PC-3 (cell line): ENCODE results near the gene ZSWIM4. TPM values are rescaled to one million over a fixed set of nuclear protein-coding genes. Genes with fewer than 3 reads are reported as not detected.
A peak's percentile ranks its signal among the peaks of the same experiment; 100 is the strongest.
"Not testable (repeated sequence)": the region's sequence is repeated elsewhere in the genome, so short reads cannot be mapped to it uniquely, and the experiment has no call there.

ENCODE experiments used
- ATAC-seq: fragments of 200-7000 bp; cut with Tn5 transposase; 2 replicates; pipeline ENCODE4 v1.9.1; 2020; ENCODE audit warnings: mild to moderate bottlenecking, moderate library complexity
- BruUV-seq: library from RNA; stranded (reverse); fragments of 400-500 nt; replicated peaks from 2 replicates; lab custom pipeline; 2021; lab: Mats Ljungman, UMichigan
- CTCF ChIA-PET: fragments of 300-600 bp; sonication (Branson Sonifier 250); formaldehyde crosslinking; loops from one replicate; lab custom pipeline; 2022; ENCODE audit warnings: antibody characterized with exemption; lab: Charles Lee
- POLR2A ChIA-PET: fragments of 300-600 bp; sonication (Branson Sonifier 250); formaldehyde crosslinking; loops from one replicate; lab custom pipeline; 2022; ENCODE audit warnings: antibody characterized with exemption; ENCODE audit not compliant: unreplicated experiment; lab: Charles Lee
- DNase-seq: peaks from one replicate; pipeline ENCODE4 v3.0.0-alpha.2; 2015
- H2AFZ ChIP-seq: fragments of 300-600 bp; sonication (generic); 2 replicates; pipeline ENCODE4 v1.6.0; 2016; ENCODE audit warnings: antibody characterized with exemption, low read length
- H3F3A ChIP-seq: fragments of 300-600 bp; sonication (generic); one replicate; pipeline ENCODE4 v1.6.0; 2017; ENCODE audit warnings: antibody characterized with exemption, low read length, control low read depth, mild to moderate bottlenecking; ENCODE audit not compliant: unreplicated experiment
- H3K27ac ChIP-seq: fragments of 300-600 bp; sonication (generic); 2 replicates; pipeline ENCODE4 v1.5.1; 2016; ENCODE audit warnings: mild to moderate bottlenecking, low read length
- H3K27me3 ChIP-seq: fragments of 300-600 bp; sonication (generic); 2 replicates; pipeline ENCODE4 v1.6.1; 2016; ENCODE audit warnings: low read length, mixed read lengths
- H3K36me3 ChIP-seq: fragments of 300-600 bp; sonication (generic); 2 replicates; pipeline ENCODE4 v1.6.1; 2016; ENCODE audit warnings: low read depth, mixed run types, low read length, mixed read lengths
- H3K4me1 ChIP-seq: fragments of 300-600 bp; sonication (generic); 2 replicates; pipeline ENCODE4 v1.5.1; 2016; ENCODE audit warnings: low read length; ENCODE audit not compliant: insufficient read depth
- H3K4me2 ChIP-seq: fragments of 300-600 bp; sonication (generic); 2 replicates; pipeline ENCODE4 v1.6.0; 2016; ENCODE audit warnings: low read length
- H3K4me3 ChIP-seq: fragments of 300-600 bp; sonication (generic); 2 replicates; pipeline ENCODE4 v1.5.1; 2016; ENCODE audit warnings: mild to moderate bottlenecking, low read length, mixed read lengths
- H3K79me2 ChIP-seq: fragments of 300-600 bp; sonication (generic); 2 replicates; pipeline ENCODE4 v1.6.1; 2017; ENCODE audit warnings: low read length, mixed read lengths
- H3K9ac ChIP-seq: fragments of 300-600 bp; sonication (generic); 2 replicates; pipeline ENCODE4 v1.6.0; 2016; ENCODE audit warnings: mild to moderate bottlenecking, low read length
- H3K9me2 ChIP-seq: fragments of 300-600 bp; sonication (generic); replicated peaks from 2 replicates; pipeline ENCODE4 v1.6.1; 2016; ENCODE audit warnings: mixed run types, low read length, mixed read lengths
- H3K9me3 ChIP-seq: fragments of 300-600 bp; sonication (generic); 2 replicates; pipeline ENCODE4 v1.6.1; 2016; ENCODE audit warnings: low read length, mixed read lengths
- H4K20me1 ChIP-seq: fragments of 300-600 bp; sonication (generic); 2 replicates; pipeline ENCODE4 v1.6.1; 2016; ENCODE audit warnings: low read length, mixed read lengths
- EZH2 ChIP-seq: fragments of 300-600 bp; sonication (generic); IDR thresholded peaks from one replicate; pipeline ENCODE4 v1.6.1; 2017; ENCODE audit warnings: antibody characterized with exemption, mild to moderate bottlenecking, low read length; ENCODE audit not compliant: unreplicated experiment
- EZH2phosphoT487 ChIP-seq: fragments of 300-600 bp; sonication (generic); IDR thresholded peaks from 2 replicates; pipeline ENCODE4 v1.6.1; 2018; ENCODE audit warnings: mild to moderate bottlenecking, antibody characterized with exemption, low read length, borderline replicate concordance
- intact Hi-C: fragments of 100-400 bp; cut with micrococcal nuclease; formaldehyde crosslinking; loops from 2 replicates; pipeline ENCODE4 v1.9.0; 2023
- total RNA-seq: library from RNA; depleted of rRNA; stranded (reverse); fragments of >200 nt; gene quantifications from 2 replicates; pipeline ENCODE4 v1.2.3, GENCODE V29; 2014
- TF ChIP-seq, protein P1 (sequence below): fragments of 300-600 bp; sonication (generic); conservative IDR thresholded peaks from 2 replicates; pipeline ENCODE4 v1.5.1; 2017; ENCODE audit warnings: antibody characterized with exemption, low read depth, mild to moderate bottlenecking, low read length

The ZSWIM4 gene
- total RNA-seq, 1 experiment from 2014 or later = 8.0 TPM

DNA sequence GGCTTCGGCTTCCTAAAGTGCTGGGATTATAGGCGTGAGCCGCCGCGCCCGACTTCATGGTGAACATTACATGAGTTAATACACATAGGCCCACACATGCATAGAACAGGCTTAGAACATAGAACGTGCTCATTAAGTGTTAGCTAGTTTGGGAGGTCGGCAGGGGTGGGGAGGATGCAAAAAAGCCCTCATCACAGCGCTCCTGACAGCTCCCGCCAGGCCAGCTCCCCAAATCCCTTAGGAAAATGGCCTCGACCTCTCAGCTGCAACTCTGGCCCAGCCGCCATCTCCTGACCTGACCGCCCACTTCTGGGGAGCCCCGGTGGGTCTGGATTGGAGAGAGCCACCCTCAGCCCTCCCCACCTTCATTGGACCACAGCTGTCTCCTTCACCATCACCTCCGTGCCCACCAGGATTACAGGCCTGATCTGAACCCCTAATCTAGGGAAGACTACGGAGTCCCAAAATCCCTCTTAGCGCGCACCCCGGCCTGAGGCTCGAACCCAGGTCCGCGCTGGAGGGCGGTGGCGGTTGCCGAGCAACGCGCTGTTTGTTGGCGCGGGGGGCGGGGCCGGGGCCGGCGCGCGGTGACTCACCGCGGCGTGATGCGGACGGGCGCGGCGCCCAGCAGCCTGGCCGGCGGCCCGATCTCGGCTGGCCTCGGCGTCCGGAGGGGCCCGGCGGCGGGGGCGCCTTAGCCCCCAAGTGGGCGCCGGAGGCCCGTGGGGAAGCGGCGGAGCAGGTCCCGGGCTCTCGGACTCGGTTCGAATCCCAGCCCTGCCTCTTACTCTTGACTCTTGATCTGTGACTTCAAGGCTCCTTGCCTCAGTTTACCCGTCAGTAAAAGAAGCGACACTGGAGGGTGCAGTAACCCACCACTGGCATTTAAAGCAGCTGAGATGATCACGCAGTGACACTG, 55.0 kb downstream of the ZSWIM4 start:
- Histone ChIP-seq H3K36me3 (no peaks in the 10 kb centered on the region), H3K9me2 (no peaks in the 10 kb centered on the region), H3K9me3 (no peaks in the 10 kb centered on the region), H3F3A (peaks cover 10% of the 10 kb centered on the region), H3K4me2 (peak overlapping the region; percentile 79), H3K4me1 (peaks cover 79% of the 10 kb centered on the region), H2AFZ (peak overlapping the region; percentile 48), H3K79me2 (peaks cover 23% of the 10 kb centered on the region), H3K27me3 (no peaks in the 10 kb centered on the region), H3K9ac (peak overlapping the region; percentile 92), H3K4me3 (peak overlapping the region; percentile 60), H3K27ac (peak overlapping the region; percentile 97), H4K20me1 (no peaks in the 10 kb centered on the region)
- POLR2A ChIA-PET = interaction anchor here (0.6 to 1.3 kb wide), 3 partner anchors 12 to 696 kb away, joined by 3 to 5 read pairs (median 5); partner anchors contain the start of gene ZSWIM4
- intact Hi-C loops = loop anchor here (2.0 kb wide), 1 partner anchor 13 kb away; no protein-coding TSS in a partner anchor
- TF ChIP-seq, protein P1, sequence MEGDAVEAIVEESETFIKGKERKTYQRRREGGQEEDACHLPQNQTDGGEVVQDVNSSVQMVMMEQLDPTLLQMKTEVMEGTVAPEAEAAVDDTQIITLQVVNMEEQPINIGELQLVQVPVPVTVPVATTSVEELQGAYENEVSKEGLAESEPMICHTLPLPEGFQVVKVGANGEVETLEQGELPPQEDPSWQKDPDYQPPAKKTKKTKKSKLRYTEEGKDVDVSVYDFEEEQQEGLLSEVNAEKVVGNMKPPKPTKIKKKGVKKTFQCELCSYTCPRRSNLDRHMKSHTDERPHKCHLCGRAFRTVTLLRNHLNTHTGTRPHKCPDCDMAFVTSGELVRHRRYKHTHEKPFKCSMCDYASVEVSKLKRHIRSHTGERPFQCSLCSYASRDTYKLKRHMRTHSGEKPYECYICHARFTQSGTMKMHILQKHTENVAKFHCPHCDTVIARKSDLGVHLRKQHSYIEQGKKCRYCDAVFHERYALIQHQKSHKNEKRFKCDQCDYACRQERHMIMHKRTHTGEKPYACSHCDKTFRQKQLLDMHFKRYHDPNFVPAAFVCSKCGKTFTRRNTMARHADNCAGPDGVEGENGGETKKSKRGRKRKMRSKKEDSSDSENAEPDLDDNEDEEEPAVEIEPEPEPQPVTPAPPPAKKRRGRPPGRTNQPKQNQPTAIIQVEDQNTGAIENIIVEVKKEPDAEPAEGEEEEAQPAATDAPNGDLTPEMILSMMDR = no peak
- TF ChIP-seq EZH2 = no peak
- no peak for TF ChIP-seq EZH2phosphoT487
- DNase-seq = peak; percentile 89
- no TSS peak for BruUV-seq
- CTCF ChIA-PET = no interaction called here
- ATAC-seq = peak; percentile 4

DNA sequence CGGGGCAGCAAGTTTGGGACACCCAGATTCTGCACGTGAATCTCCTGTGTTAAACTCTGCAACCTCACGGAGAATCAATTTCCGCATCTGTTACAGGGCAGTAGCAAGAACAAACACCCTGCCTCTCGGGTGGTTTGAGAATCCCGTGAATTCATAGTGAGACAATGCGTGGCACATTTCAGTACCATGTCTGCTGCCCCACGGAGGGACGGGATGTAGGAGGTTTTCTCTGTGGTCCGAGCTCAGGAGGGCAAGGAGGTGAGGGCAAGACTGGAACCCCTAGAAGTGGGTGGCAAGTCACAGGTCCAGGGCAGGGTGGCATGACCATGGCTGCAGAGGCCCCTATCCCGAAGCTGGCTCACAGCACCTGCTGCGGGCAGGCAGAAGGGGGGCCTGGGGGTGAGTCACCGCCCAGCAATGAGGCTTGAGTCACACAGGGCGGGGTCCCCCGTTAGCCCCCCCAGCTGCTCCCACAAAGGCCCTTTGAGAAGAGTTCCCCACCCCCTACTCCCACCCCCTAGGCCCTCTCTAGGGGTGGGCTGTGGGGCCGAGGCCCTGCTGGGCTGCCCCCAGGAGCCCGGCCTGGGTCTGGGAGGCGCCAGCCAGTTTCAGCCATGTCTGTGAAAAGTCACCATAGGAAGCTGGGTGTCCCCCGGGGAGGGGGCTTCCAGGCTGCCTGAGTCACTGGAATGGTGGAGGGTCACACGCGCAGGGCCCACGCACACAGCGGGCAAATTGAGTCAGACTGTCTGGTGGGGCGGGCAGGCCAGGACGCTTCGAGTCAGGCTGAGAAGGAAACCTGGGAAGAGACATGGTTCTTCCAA, 55.9 kb downstream of the ZSWIM4 start:
- TF ChIP-seq EZH2 (no peak), EZH2phosphoT487 (0 out of 2 replicates have a peak, but pooled peaks have one; percentile 31)
- DNase-seq (peak; percentile 99), ATAC-seq (peak; percentile 57)
- Histone ChIP-seq H3K27ac (peak overlapping the region; percentile 97), H3K9me3 (no peaks in the 10 kb centered on the region), H4K20me1 (no peaks in the 10 kb centered on the region), H2AFZ (peak overlapping the region; percentile 48), H3K36me3 (no peaks in the 10 kb centered on the region), H3K79me2 (peaks cover 23% of the 10 kb centered on the region), H3K27me3 (no peaks in the 10 kb centered on the region), H3F3A (peaks cover 10% of the 10 kb centered on the region), H3K9me2 (no peaks in the 10 kb centered on the region), H3K4me1 (peaks cover 74% of the 10 kb centered on the region), H3K9ac (peak overlapping the region; percentile 92), H3K4me2 (peak overlapping the region; percentile 79), H3K4me3 (peak overlapping the region; percentile 60)
- CTCF ChIA-PET = interaction anchor here (1.0 kb wide), 1 partner anchor 11 kb away, joined by 13 read pairs; no protein-coding TSS in a partner anchor
- POLR2A ChIA-PET = interaction anchor here (0.5 to 1.3 kb wide), 4 partner anchors 11 to 697 kb away, joined by 3 to 5 read pairs (median 4); partner anchors contain the start of gene ZSWIM4
- BruUV-seq = TSS peak; percentile 77
- intact Hi-C loops = loop anchor here (1.0 to 2.0 kb wide), 2 partner anchors 11 to 14 kb away; no protein-coding TSS in a partner anchor

DNA sequence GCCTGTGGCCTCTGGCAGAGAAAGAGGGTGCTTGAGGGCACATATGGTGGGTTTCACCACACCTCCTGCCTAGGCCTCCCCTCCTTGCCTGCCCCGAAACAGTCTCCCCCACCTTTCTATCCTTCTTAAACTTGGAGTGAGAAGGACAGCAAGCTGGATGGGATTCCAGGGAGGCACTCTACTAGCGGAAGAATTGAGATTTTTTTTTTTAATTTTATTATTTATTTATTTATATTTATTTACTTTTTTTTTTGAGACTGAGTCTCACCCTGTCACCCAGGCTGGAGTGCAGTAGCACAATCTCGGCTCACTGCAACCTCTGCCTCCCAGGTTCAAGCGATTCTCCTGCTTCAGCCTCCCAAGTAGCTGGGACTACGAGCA, 56.5 kb downstream of the ZSWIM4 start:
- not testable (repeated sequence) for ATAC-seq, H3K27me3 ChIP-seq, H3K9me2 ChIP-seq, DNase-seq, H3K36me3 ChIP-seq, H3K9me3 ChIP-seq, BruUV-seq, H4K20me1 ChIP-seq
- peak overlapping the region; percentile 32; the same call in 1 of the 2 replicates for H2AFZ ChIP-seq
- peak overlapping the region; percentile 92 for H3K9ac ChIP-seq
- peak overlapping the region; percentile 79 for H3K4me2 ChIP-seq
- ChIA-PET POLR2A (interaction anchor here (0.5 to 1.3 kb wide), 5 partner anchors 10 to 1799 kb away, joined by 4 to 11 read pairs (median 5); partner anchors contain the start of gene ZSWIM4), CTCF (interaction anchor here (1.0 kb wide), 1 partner anchor 11 kb away, joined by 13 read pairs; no protein-coding TSS in a partner anchor)
- peak overlapping the region; percentile 97 for H3K27ac ChIP-seq
- intact Hi-C loops = loop anchor here (1.0 to 2.0 kb wide), 2 partner anchors 11 to 15 kb away; no protein-coding TSS in a partner anchor
- peaks cover 68% of the 10 kb centered on the region for H3K4me1 ChIP-seq
- peaks cover 10% of the 10 kb centered on the region for H3F3A ChIP-seq
- H3K79me2 ChIP-seq = peaks cover 23% of the 10 kb centered on the region
- H3K4me3 ChIP-seq = 0 out of 2 replicates have a peak overlapping the region, but pooled peaks have one; percentile 3

DNA sequence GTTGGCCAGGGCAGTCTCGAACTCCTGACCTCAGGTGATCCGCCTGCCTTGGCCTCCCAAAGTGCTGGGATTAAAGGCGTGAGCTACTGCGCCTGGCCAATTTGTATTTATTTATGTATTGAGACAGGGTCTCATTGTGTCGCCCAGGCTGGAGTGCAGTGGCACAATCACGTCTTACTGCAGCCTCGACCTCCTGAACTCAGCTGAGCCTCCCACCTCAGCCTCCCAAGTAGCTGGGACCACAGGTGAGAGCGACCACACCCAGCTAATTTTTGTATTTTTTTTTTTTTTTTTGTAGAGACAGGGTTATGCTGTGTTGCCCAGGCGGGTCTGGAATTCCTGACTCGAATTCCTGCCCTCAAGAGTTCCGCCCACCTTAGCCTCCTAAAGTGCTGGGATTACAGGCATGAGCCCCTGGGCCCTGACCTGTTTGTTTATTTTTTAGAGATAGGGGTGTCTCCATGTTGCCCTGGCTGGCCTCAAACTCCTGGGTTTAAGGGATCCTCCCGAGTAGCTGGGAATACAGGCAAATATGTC, 57.0 kb downstream of the ZSWIM4 start:
- H3K36me3 ChIP-seq, H3K9me2 ChIP-seq, H3K27me3 ChIP-seq, BruUV-seq, intact Hi-C loops, H3K9me3 ChIP-seq, H3K4me3 ChIP-seq, ATAC-seq, H4K20me1 ChIP-seq, H2AFZ ChIP-seq: not testable (repeated sequence)
- Histone ChIP-seq H3K79me2 (peaks cover 23% of the 10 kb centered on the region), H3K4me1 (peaks cover 63% of the 10 kb centered on the region), H3K9ac (peak overlapping the region; percentile 92), H3K4me2 (peak overlapping the region; percentile 26), H3K27ac (peak overlapping the region; percentile 97), H3F3A (peaks cover 10% of the 10 kb centered on the region)
- CTCF ChIA-PET = interaction anchor here (0.5 to 1.7 kb wide), 2 partner anchors 10 to 68 kb away, joined by 6 to 14 read pairs; no protein-coding TSS in a partner anchor
- peak; percentile 53 for DNase-seq
- POLR2A ChIA-PET = interaction anchor here (0.6 kb wide), 3 partner anchors 15 to 1800 kb away, joined by 3 to 11 read pairs (median 4); no protein-coding TSS in a partner anchor
